ENCODE data around the gene USP10.
A peak's percentile ranks its signal among the peaks of the same experiment; 100 is the strongest.

The USP10 gene

DNA sequence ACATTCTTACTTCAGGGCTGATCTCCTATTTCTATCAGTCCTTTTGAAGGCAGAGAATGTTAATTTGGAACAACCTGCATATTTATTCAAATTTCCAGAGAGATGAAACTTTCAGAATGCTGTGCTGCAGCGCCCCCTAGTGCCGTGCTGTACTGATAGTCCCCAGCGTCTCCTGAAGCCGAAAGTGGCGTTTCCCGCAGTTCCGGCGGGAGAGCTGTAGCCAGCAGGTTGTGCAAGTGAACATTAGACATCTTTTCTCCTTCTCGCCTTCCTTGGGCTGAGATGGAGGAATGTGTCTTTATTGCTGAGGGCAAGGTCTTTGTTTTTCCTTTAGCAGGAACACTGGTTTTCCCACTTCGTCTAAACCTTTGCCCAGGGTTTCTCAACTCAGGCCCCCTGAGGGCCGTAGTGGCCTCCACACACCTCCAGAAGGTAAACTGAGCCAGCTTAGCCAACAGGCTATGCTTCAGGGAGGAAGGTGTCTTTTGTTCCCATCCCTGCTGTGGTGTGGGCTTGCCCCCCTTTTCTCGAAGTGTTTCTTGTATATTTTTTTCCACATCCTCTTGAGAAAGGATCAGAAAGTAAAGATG is 26.4 kb downstream of the USP10 start:
- TF ChIP-seq YY1 (IDR thresholded peaks at IDR 0.05; ENCODE audit: low read depth) (peak; percentile 13; the same call in 1 of the 2 replicates), CEBPB (IDR thresholded peaks at IDR 0.05) (peak; percentile 68), RAD21 (IDR thresholded peaks at IDR 0.05; ENCODE audit: low read depth) (peak; percentile 84), TEAD4 (IDR thresholded peaks at IDR 0.05) (no peak), EP300 (IDR thresholded peaks at IDR 0.05; ENCODE audit: borderline replicate concordance) (no peak), ZBTB7A (IDR thresholded peaks at IDR 0.05; ENCODE audit: low read depth) (no peak), TAF1 (IDR thresholded peaks at IDR 0.05; ENCODE audit: low read depth) (no peak)
- TF ChIP-seq, protein P1, sequence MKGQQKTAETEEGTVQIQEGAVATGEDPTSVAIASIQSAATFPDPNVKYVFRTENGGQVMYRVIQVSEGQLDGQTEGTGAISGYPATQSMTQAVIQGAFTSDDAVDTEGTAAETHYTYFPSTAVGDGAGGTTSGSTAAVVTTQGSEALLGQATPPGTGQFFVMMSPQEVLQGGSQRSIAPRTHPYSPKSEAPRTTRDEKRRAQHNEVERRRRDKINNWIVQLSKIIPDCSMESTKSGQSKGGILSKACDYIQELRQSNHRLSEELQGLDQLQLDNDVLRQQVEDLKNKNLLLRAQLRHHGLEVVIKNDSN (IDR thresholded peaks at IDR 0.05), result no peak

GRCh38 chr16:84726669-84727467 is 27.1 kb downstream of the USP10 start:
- TF ChIP-seq CEBPB (IDR thresholded peaks at IDR 0.05), result no peak
- TF ChIP-seq EP300 (IDR thresholded peaks at IDR 0.05; ENCODE audit: borderline replicate concordance), result no peak
- no peak for TF ChIP-seq CREB1 (IDR thresholded peaks at IDR 0.05; ENCODE audit: low read depth)
- TF ChIP-seq TEAD4 (IDR thresholded peaks at IDR 0.05), result no peak
- TF ChIP-seq EGR1 (IDR thresholded peaks at IDR 0.05), result no peak
- TF ChIP-seq NFIC (IDR thresholded peaks at IDR 0.05), result no peak
- TF ChIP-seq YY1 (IDR thresholded peaks at IDR 0.05; ENCODE audit: low read depth), result no peak
- TF ChIP-seq ZBTB7A (IDR thresholded peaks at IDR 0.05; ENCODE audit: low read depth), result no peak

- TF ChIP-seq CREB1 (IDR thresholded peaks at IDR 0.05; ENCODE audit: low read depth) (no peak), TCF12 (IDR thresholded peaks at IDR 0.05; ENCODE audit: low read depth) (no peak), NFIC (IDR thresholded peaks at IDR 0.05) (no peak), YY1 (IDR thresholded peaks at IDR 0.05; ENCODE audit: low read depth) (no peak), RAD21 (IDR thresholded peaks at IDR 0.05; ENCODE audit: low read depth) (no peak), FOXM1 (IDR thresholded peaks at IDR 0.05; ENCODE audit: borderline replicate concordance, low read depth) (no peak), TAF1 (IDR thresholded peaks at IDR 0.05; ENCODE audit: low read depth) (no peak)
- TF ChIP-seq, protein P1 (IDR thresholded peaks at IDR 0.05), result no peak
- TF ChIP-seq, protein P2, sequence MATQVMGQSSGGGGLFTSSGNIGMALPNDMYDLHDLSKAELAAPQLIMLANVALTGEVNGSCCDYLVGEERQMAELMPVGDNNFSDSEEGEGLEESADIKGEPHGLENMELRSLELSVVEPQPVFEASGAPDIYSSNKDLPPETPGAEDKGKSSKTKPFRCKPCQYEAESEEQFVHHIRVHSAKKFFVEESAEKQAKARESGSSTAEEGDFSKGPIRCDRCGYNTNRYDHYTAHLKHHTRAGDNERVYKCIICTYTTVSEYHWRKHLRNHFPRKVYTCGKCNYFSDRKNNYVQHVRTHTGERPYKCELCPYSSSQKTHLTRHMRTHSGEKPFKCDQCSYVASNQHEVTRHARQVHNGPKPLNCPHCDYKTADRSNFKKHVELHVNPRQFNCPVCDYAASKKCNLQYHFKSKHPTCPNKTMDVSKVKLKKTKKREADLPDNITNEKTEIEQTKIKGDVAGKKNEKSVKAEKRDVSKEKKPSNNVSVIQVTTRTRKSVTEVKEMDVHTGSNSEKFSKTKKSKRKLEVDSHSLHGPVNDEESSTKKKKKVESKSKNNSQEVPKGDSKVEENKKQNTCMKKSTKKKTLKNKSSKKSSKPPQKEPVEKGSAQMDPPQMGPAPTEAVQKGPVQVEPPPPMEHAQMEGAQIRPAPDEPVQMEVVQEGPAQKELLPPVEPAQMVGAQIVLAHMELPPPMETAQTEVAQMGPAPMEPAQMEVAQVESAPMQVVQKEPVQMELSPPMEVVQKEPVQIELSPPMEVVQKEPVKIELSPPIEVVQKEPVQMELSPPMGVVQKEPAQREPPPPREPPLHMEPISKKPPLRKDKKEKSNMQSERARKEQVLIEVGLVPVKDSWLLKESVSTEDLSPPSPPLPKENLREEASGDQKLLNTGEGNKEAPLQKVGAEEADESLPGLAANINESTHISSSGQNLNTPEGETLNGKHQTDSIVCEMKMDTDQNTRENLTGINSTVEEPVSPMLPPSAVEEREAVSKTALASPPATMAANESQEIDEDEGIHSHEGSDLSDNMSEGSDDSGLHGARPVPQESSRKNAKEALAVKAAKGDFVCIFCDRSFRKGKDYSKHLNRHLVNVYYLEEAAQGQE (IDR thresholded peaks at IDR 0.05; ENCODE audit: low read depth), result no peak
- TF ChIP-seq, protein P3, sequence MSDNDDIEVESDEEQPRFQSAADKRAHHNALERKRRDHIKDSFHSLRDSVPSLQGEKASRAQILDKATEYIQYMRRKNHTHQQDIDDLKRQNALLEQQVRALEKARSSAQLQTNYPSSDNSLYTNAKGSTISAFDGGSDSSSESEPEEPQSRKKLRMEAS (IDR thresholded peaks at IDR 0.05), result no peak
Observed at GRCh38 chr16:84728853-84729424, 29.1 kb downstream of the USP10 start.

- TF ChIP-seq EP300 (IDR thresholded peaks at IDR 0.05; ENCODE audit: borderline replicate concordance) (no peak), NFIC (IDR thresholded peaks at IDR 0.05) (no peak), FOXM1 (IDR thresholded peaks at IDR 0.05; ENCODE audit: borderline replicate concordance, low read depth) (no peak), TAF1 (IDR thresholded peaks at IDR 0.05; ENCODE audit: low read depth) (no peak), RAD21 (IDR thresholded peaks at IDR 0.05; ENCODE audit: low read depth) (no peak), CREB1 (IDR thresholded peaks at IDR 0.05; ENCODE audit: low read depth) (no peak)
- TF ChIP-seq, protein P1 (IDR thresholded peaks at IDR 0.05), result no peak
- TF ChIP-seq, protein P3 (IDR thresholded peaks at IDR 0.05), result no peak
Observed at GRCh38 chr16:84729716-84730320, 30.0 kb downstream of the USP10 start.

DNA sequence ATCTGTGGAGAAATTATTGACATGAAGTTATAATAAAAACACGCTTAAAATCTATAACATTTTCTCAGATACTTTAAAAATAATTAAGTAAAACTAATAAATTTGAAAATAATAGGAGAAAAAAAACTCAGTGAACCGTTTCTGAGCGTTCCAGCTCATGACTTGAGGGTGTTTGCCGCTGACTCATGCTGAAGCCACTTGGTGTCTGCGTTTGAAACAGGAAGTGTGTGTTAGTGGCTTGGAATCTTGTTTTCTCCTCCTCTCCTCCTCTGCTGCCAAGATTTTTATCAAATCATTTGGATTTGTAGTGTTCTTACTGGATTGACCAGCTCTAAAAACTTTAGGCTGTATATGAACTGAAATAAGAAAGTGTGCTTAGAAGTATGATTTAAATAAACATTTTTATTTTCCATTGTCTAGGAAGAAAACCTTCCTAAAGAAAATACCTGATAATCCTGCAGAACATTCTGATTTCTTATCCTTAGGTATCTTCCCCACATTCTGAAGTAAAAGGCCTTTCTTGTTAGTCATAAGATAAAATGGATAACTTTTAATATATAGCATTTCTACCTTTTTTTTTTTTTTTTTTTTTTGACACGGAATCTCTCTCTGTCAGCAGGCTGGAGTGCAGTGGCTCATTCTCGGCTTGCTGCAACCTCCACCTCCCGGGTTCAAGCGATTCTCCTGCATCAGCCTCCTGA is 30.8 kb downstream of the USP10 start:
- TF ChIP-seq CEBPB (IDR thresholded peaks at IDR 0.05), result 0 out of 2 replicates have a peak, but pooled peaks have one; percentile 27
- TF ChIP-seq YY1 (IDR thresholded peaks at IDR 0.05; ENCODE audit: low read depth), result no peak
- TF ChIP-seq, protein P1 (IDR thresholded peaks at IDR 0.05), result no peak
- TF ChIP-seq TCF12 (IDR thresholded peaks at IDR 0.05; ENCODE audit: low read depth), result peak; percentile 58; the same call in 1 of the 2 replicates
- TF ChIP-seq RAD21 (IDR thresholded peaks at IDR 0.05; ENCODE audit: low read depth), result no peak
- TF ChIP-seq ZBTB7A (IDR thresholded peaks at IDR 0.05; ENCODE audit: low read depth), result no peak
- no peak for TF ChIP-seq CREB1 (IDR thresholded peaks at IDR 0.05; ENCODE audit: low read depth)
- TF ChIP-seq, protein P2 (IDR thresholded peaks at IDR 0.05; ENCODE audit: low read depth), result no peak
- TF ChIP-seq EP300 (IDR thresholded peaks at IDR 0.05; ENCODE audit: borderline replicate concordance), result peak; percentile 73; the same call in 1 of the 2 replicates
- TF ChIP-seq FOXM1 (IDR thresholded peaks at IDR 0.05; ENCODE audit: borderline replicate concordance, low read depth), result peak; percentile 70; the same call in 1 of the 2 replicates
- TF ChIP-seq, protein P3 (IDR thresholded peaks at IDR 0.05), result peak; percentile 72
- peak; percentile 86 for TF ChIP-seq NFIC (IDR thresholded peaks at IDR 0.05)
- TF ChIP-seq EGR1 (IDR thresholded peaks at IDR 0.05), result no peak
- TF ChIP-seq TAF1 (IDR thresholded peaks at IDR 0.05; ENCODE audit: low read depth), result no peak
- TF ChIP-seq TEAD4 (IDR thresholded peaks at IDR 0.05), result peak; percentile 85
